K562 (cell line): ENCODE results near the gene GNAT2. TPM values are rescaled to one million over a fixed set of nuclear protein-coding genes. Genes with fewer than 3 reads are reported as not detected.

Experiments
- ARID4B ChIP-seq: sonication (generic); formaldehyde crosslinking; IDR thresholded peaks from 2 replicates; pipeline ENCODE4 v1.8.0; 2022; ENCODE audit warnings: mild to moderate bottlenecking, missing genetic modification reagents
- HDAC6 ChIP-seq: IDR thresholded peaks from 2 replicates; pipeline ENCODE4 v1.6.1; 2012; ENCODE audit warnings: low read depth, mild to moderate bottlenecking, control low read depth, inconsistent platforms, low read length, moderate library complexity
- MIER1 ChIP-seq: fragments of 450-650 bp; IDR thresholded peaks from 2 replicates; pipeline ENCODE4 v1.6.1; 2016; ENCODE audit warnings: antibody characterized with exemption, mild to moderate bottlenecking, low read depth
- NR2C1 ChIP-seq, 2 experiments: fragments of 450-650 bp; IDR thresholded peaks; 2 replicates each; pipeline ENCODE4 v1.6.1; 2017; ENCODE audit warnings: mild to moderate bottlenecking in 2 of 2, antibody characterized with exemption in 1 of 2, inconsistent platforms in 1 of 2, missing compliant biosample characterization in 1 of 2, missing genetic modification characterization in 1 of 2
- PHF21A ChIP-seq: fragments of 450-650 bp; IDR thresholded peaks from 2 replicates; pipeline ENCODE4 v1.6.1; 2017; ENCODE audit warnings: low read depth, borderline replicate concordance
- RFX5 ChIP-seq: IDR thresholded peaks from 2 replicates; pipeline ENCODE4 v1.6.1; 2011; ENCODE audit warnings: low read depth, mild to moderate bottlenecking, improper control_type of control experiment, low read length
- SP1 ChIP-seq: sonication (generic); formaldehyde crosslinking; IDR thresholded peaks from 2 replicates; pipeline ENCODE4 v1.8.1; 2022; ENCODE audit warnings: mild to moderate bottlenecking, missing genetic modification reagents
- ZNF143 ChIP-seq: sonication (generic); formaldehyde crosslinking; IDR thresholded peaks from 2 replicates; pipeline ENCODE4 v1.9.0; 2022; ENCODE audit warnings: mild to moderate bottlenecking, missing genetic modification reagents
- ZNF668 ChIP-seq: fragments of 250-450 bp; sonication (Bioruptor Pico); IDR thresholded peaks from 2 replicates; pipeline ENCODE4 v1.8.0; 2022; ENCODE audit warnings: mild to moderate bottlenecking, inconsistent platforms
- polyA plus RNA-seq, 8 experiments: library from polyadenylated mRNA; depleted of rRNA in 4 of 8; stranded (reverse) in 5 of 8; unstranded in 3 of 8; fragments of >200 nt; fragmentation: Nextera tagmentation in 2 of 8; fragmentation: Illumina TruSeq in 1 of 8; extraction: Ambion mirVana in 2 of 8; extraction: Trizol in 1 of 8; gene quantifications; 2 replicates each; pipeline versions ENCODE4 v1.2.1 to v1.2.3, GENCODE V29; 2011 to 2014; ENCODE audit warnings: inconsistent platforms in 1 of 8, missing spikeins in 1 of 8
- total RNA-seq, 7 experiments: library from RNA; depleted of rRNA in 6 of 7; stranded (reverse); fragments of >200 nt in 6 of 7; fragmentation: Illumina TruSeq in 2 of 7; extraction: Trizol in 2 of 7; gene quantifications; 2 replicates each; pipeline versions ENCODE4 v1.2.1 to v1.2.3, GENCODE V29; 2011 to 2021; ENCODE audit warnings: low replicate concordance in 1 of 7

Gene GNAT2
- total and polyA plus RNA-seq, 9 of the 15 experiments (the other 6 are each of a cell fraction or from before 2014, with no cell fraction given) = 0.06 to 0.52 (median 0.24) TPM; not detected in 1

- TF ChIP-seq ARID4B (CRISPR knock-in tag) (no peak), HDAC6 (no peak), ZNF668 (CRISPR knock-in tag) (no peak), SP1 (no peak), MIER1 (no peak), NR2C1 (IDR thresholded peaks at IDR 0.05) (no peak), NR2C1 (tag; IDR thresholded peaks at IDR 0.05) (no peak), ZNF143 (CRISPR knock-in tag) (no peak), PHF21A (no peak), RFX5 (no peak)
Observed at GRCh38 chr1:109609881-109610280, 9.5 kb downstream of the GNAT2 start (continued).
